HepG2 (cell line): ENCODE results near the gene DPM2. TPM values are rescaled to one million over a fixed set of nuclear protein-coding genes. Genes with fewer than 3 reads are reported as not detected.
A peak's percentile ranks its signal among the peaks of the same experiment; 100 is the strongest.

Experiments used
- KDM3A ChIP-seq: IDR thresholded peaks from 2 replicates; pipeline ENCODE4 v1.6.1; 2018; ENCODE audit warnings: low read depth, missing compliant biosample characterization
- RXRB ChIP-seq: IDR thresholded peaks from 2 replicates; pipeline ENCODE4 v1.6.1; 2016; ENCODE audit warnings: borderline replicate concordance, missing genetic modification reagents, missing compliant biosample characterization
- WIZ ChIP-seq: sonication (generic); formaldehyde crosslinking; IDR thresholded peaks from 2 replicates; pipeline ENCODE4 v1.5.1; 2020; ENCODE audit warnings: mild to moderate bottlenecking, missing genetic modification reagents
- ZKSCAN1 ChIP-seq: fragments of 150-350 bp; IDR thresholded peaks from 2 replicates; pipeline ENCODE4 v1.6.1; 2014; ENCODE audit warnings: low read length
- ZNF124 ChIP-seq: sonication (generic); formaldehyde crosslinking; IDR thresholded peaks from 2 replicates; pipeline ENCODE4 v1.4.0; 2020; ENCODE audit warnings: missing genetic modification reagents
- ZNF331 ChIP-seq: sonication (generic); formaldehyde crosslinking; IDR thresholded peaks from 2 replicates; pipeline ENCODE4 v1.4.0; 2020; ENCODE audit warnings: missing genetic modification reagents
- ZNF337 ChIP-seq: sonication (generic); formaldehyde crosslinking; IDR thresholded peaks from 2 replicates; pipeline ENCODE4 v1.5.1; 2020; ENCODE audit warnings: missing genetic modification reagents, low read depth, mild to moderate bottlenecking, borderline replicate concordance
- ZNF747 ChIP-seq: sonication (generic); formaldehyde crosslinking; IDR thresholded peaks from 2 replicates; pipeline ENCODE4 v1.8.1; 2023; ENCODE audit warnings: missing genetic modification reagents, mild to moderate bottlenecking, borderline replicate concordance
- polyA plus RNA-seq, 8 experiments: library from polyadenylated mRNA; depleted of rRNA in 3 of 8; stranded (reverse) in 7 of 8; unstranded in 1 of 8; fragments of >200 nt; fragmentation: Illumina TruSeq in 4 of 8; extraction: Trizol in 4 of 8; gene quantifications; 2 replicates each; pipeline versions ENCODE4 v1.2.1 to v1.2.3, GENCODE V29; 2011 to 2016; ENCODE audit warnings: low read depth in 4 of 8, missing spikeins in 1 of 8, mixed read lengths in 1 of 8; ENCODE audit not compliant: insufficient read depth in 1 of 8
- total RNA-seq, 5 experiments: library from RNA; depleted of rRNA; stranded (reverse); fragments of >200 nt; fragmentation: Illumina TruSeq; extraction: Trizol; gene quantifications; 2 replicates each; pipeline ENCODE4 v1.2.3, GENCODE V29; 2016; ENCODE audit warnings: low read depth in 1 of 5
- TF ChIP-seq, protein P1 (sequence below): sonication (generic); formaldehyde crosslinking; IDR thresholded peaks from 2 replicates; pipeline ENCODE4 v1.4.0; 2020; ENCODE audit warnings: missing genetic modification reagents
- TF ChIP-seq, protein P2 (sequence below): sonication (generic); formaldehyde crosslinking; IDR thresholded peaks from 2 replicates; pipeline ENCODE4 v1.5.1; 2020; ENCODE audit warnings: mild to moderate bottlenecking, missing genetic modification reagents, moderate library complexity
- TF ChIP-seq, protein P3 (sequence below): sonication (generic); formaldehyde crosslinking; IDR thresholded peaks from 2 replicates; pipeline ENCODE4 v1.4.0; 2020; ENCODE audit warnings: low read depth, missing genetic modification reagents
- TF ChIP-seq, protein P4 (sequence below): sonication (generic); formaldehyde crosslinking; IDR thresholded peaks from 2 replicates; pipeline ENCODE4 v1.4.0; 2020; ENCODE audit warnings: missing genetic modification reagents

The DPM2 gene
- total and polyA plus RNA-seq, 2 of the 13 experiments (the other 11 are each of a cell fraction or from before 2014, with no cell fraction given) = 24.8 to 35.3 TPM

DNA sequence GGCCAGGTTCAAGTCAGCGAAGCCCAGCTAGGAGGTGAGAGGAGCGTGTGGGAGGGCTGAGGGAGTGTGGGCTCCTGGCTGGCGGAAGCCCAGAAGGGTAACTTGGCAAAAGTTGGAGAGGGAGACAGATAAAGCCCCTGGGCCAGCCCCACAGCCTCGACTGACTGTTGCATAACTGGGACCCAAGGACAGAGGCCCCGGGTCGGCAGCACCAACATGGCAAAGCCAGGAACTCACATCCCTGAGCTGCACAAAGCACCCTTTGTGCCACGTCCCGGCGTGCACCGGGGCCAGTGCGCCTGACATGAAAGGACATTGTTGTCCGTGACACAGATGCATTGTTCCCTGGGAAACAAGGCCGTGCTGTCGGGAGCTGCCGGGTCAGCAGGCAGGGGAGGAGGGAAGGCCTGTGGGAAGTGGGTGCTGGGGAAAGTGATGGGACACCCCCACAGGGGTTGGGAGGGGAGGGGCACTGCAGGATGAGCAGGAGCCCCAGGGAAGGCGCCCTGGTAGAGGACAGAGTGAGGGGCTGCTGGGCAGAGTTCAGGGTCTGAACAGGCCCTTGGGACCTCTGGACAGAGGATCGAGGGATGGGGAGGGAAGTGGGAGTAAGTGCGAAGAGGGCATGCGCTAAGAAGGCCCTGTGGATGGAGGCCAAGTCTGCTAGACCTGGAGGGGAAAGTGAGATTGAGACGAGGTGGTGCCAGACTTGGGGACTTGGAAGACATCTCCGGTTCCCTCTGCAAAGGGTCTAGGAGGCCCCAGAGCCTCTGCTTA lies 13.0 kb upstream of the DPM2 start (continued):
- TF ChIP-seq, protein P1, sequence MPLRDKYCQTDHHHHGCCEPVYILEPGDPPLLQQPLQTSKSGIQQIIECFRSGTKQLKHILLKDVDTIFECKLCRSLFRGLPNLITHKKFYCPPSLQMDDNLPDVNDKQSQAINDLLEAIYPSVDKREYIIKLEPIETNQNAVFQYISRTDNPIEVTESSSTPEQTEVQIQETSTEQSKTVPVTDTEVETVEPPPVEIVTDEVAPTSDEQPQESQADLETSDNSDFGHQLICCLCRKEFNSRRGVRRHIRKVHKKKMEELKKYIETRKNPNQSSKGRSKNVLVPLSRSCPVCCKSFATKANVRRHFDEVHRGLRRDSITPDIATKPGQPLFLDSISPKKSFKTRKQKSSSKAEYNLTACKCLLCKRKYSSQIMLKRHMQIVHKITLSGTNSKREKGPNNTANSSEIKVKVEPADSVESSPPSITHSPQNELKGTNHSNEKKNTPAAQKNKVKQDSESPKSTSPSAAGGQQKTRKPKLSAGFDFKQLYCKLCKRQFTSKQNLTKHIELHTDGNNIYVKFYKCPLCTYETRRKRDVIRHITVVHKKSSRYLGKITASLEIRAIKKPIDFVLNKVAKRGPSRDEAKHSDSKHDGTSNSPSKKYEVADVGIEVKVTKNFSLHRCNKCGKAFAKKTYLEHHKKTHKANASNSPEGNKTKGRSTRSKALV = no peak
- peak; percentile 90; the same call in 1 of the 2 replicates for TF ChIP-seq KDM3A (CRISPR knock-in tag)
- TF ChIP-seq ZKSCAN1 = no peak
- peak; percentile 75 for TF ChIP-seq ZNF331 (CRISPR knock-in tag)
- TF ChIP-seq, protein P2, sequence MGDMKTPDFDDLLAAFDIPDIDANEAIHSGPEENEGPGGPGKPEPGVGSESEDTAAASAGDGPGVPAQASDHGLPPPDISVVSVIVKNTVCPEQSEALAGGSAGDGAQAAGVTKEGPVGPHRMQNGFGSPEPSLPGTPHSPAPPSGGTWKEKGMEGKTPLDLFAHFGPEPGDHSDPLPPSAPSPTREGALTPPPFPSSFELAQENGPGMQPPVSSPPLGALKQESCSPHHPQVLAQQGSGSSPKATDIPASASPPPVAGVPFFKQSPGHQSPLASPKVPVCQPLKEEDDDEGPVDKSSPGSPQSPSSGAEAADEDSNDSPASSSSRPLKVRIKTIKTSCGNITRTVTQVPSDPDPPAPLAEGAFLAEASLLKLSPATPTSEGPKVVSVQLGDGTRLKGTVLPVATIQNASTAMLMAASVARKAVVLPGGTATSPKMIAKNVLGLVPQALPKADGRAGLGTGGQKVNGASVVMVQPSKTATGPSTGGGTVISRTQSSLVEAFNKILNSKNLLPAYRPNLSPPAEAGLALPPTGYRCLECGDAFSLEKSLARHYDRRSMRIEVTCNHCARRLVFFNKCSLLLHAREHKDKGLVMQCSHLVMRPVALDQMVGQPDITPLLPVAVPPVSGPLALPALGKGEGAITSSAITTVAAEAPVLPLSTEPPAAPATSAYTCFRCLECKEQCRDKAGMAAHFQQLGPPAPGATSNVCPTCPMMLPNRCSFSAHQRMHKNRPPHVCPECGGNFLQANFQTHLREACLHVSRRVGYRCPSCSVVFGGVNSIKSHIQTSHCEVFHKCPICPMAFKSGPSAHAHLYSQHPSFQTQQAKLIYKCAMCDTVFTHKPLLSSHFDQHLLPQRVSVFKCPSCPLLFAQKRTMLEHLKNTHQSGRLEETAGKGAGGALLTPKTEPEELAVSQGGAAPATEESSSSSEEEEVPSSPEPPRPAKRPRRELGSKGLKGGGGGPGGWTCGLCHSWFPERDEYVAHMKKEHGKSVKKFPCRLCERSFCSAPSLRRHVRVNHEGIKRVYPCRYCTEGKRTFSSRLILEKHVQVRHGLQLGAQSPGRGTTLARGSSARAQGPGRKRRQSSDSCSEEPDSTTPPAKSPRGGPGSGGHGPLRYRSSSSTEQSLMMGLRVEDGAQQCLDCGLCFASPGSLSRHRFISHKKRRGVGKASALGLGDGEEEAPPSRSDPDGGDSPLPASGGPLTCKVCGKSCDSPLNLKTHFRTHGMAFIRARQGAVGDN = peak; percentile 99
- 0 out of 2 replicates have a peak, but pooled peaks have one; percentile 28 for TF ChIP-seq WIZ (CRISPR knock-in tag)
- TF ChIP-seq, protein P3, sequence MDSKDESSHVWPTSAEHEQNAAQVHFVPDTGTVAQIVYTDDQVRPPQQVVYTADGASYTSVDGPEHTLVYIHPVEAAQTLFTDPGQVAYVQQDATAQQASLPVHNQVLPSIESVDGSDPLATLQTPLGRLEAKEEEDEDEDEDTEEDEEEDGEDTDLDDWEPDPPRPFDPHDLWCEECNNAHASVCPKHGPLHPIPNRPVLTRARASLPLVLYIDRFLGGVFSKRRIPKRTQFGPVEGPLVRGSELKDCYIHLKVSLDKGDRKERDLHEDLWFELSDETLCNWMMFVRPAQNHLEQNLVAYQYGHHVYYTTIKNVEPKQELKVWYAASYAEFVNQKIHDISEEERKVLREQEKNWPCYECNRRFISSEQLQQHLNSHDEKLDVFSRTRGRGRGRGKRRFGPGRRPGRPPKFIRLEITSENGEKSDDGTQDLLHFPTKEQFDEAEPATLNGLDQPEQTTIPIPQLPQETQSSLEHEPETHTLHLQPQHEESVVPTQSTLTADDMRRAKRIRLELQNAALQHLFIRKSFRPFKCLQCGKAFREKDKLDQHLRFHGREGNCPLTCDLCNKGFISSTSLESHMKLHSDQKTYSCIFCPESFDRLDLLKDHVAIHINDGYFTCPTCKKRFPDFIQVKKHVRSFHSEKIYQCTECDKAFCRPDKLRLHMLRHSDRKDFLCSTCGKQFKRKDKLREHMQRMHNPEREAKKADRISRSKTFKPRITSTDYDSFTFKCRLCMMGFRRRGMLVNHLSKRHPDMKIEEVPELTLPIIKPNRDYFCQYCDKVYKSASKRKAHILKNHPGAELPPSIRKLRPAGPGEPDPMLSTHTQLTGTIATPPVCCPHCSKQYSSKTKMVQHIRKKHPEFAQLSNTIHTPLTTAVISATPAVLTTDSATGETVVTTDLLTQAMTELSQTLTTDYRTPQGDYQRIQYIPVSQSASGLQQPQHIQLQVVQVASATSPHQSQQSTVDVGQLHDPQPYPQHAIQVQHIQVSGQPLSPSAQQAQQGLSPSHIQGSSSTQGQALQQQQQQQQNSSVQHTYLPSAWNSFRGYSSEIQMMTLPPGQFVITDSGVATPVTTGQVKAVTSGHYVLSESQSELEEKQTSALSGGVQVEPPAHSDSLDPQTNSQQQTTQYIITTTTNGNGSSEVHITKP (CRISPR knock-in tag) = 0 out of 2 replicates have a peak, but pooled peaks have one; percentile 51
- TF ChIP-seq, protein P4, sequence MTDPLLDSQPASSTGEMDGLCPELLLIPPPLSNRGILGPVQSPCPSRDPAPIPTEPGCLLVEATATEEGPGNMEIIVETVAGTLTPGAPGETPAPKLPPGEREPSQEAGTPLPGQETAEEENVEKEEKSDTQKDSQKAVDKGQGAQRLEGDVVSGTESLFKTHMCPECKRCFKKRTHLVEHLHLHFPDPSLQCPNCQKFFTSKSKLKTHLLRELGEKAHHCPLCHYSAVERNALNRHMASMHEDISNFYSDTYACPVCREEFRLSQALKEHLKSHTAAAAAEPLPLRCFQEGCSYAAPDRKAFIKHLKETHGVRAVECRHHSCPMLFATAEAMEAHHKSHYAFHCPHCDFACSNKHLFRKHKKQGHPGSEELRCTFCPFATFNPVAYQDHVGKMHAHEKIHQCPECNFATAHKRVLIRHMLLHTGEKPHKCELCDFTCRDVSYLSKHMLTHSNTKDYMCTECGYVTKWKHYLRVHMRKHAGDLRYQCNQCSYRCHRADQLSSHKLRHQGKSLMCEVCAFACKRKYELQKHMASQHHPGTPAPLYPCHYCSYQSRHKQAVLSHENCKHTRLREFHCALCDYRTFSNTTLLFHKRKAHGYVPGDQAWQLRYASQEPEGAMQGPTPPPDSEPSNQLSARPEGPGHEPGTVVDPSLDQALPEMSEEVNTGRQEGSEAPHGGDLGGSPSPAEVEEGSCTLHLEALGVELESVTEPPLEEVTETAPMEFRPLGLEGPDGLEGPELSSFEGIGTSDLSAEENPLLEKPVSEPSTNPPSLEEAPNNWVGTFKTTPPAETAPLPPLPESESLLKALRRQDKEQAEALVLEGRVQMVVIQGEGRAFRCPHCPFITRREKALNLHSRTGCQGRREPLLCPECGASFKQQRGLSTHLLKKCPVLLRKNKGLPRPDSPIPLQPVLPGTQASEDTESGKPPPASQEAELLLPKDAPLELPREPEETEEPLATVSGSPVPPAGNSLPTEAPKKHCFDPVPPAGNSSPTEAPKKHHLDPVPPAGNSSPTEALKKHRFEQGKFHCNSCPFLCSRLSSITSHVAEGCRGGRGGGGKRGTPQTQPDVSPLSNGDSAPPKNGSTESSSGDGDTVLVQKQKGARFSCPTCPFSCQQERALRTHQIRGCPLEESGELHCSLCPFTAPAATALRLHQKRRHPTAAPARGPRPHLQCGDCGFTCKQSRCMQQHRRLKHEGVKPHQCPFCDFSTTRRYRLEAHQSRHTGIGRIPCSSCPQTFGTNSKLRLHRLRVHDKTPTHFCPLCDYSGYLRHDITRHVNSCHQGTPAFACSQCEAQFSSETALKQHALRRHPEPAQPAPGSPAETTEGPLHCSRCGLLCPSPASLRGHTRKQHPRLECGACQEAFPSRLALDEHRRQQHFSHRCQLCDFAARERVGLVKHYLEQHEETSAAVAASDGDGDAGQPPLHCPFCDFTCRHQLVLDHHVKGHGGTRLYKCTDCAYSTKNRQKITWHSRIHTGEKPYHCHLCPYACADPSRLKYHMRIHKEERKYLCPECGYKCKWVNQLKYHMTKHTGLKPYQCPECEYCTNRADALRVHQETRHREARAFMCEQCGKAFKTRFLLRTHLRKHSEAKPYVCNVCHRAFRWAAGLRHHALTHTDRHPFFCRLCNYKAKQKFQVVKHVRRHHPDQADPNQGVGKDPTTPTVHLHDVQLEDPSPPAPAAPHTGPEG = peak; percentile 73
- peak; percentile 92 for TF ChIP-seq RXRB
- TF ChIP-seq ZNF747 = peak; percentile 88; the same call in 1 of the 2 replicates
- 0 out of 2 replicates have a peak, but pooled peaks have one; percentile 1 for TF ChIP-seq ZNF124 (CRISPR knock-in tag)
- TF ChIP-seq ZNF337 = no peak
